Hematopoietic multipotent progenitor cell (in vitro differentiated cells): Measurements from ENCODE around the gene LRTM1. TPM values are rescaled to one million over a fixed set of nuclear protein-coding genes. Genes with fewer than 3 reads are reported as not detected.

Source experiments
- DNase-seq, 3 donors: peaks; one replicate each; pipeline ENCODE4 v3.0.0-alpha.2; 2011 to 2015; ENCODE audit warnings: low read depth in 2 of 3, low spot score in 2 of 3
- total RNA-seq: library from RNA; depleted of rRNA; stranded (reverse); fragments of >200 nt; gene quantifications from one replicate; pipeline ENCODE4 v1.2.3, GENCODE V29; 2012

LRTM1 gene
- total RNA-seq, 1 donor: not detected

DNA sequence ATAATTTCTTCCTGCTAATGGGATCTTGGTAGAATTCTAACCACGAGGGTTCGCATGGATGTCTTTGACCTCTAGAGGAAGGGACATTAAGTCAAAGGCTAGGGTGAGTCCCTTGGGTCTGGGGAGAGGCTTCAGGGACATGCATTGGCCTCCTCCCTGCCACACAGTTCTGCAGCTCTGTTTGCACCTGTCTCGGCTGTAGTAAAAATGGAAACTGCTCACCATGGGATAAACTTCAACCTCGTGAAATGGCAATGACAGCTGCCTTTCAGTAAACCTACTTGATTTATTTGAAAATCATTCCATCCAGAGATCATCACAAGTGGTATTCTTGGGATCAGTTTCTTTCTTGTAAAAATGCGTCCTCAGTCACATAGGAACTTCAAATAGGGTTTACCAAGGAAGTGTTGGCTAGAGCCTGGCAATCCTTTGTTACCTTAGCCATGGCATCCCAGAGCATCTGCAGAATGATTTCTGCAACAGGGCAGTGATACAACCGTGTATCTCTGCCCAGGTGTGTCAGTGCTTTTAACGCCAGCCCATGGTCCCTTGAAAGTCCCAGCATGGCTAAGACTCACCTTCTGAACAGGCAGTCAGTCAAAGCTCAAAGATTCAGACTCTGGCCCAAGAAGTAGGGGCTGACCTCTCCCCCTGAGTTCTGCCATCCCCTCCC, 14.0 kb upstream of the LRTM1 start:
- no peak for DNase-seq

GRCh38 chr3:54940971-54941370, 13.1 kb upstream of the LRTM1 start:
- no peak for DNase-seq

DNA sequence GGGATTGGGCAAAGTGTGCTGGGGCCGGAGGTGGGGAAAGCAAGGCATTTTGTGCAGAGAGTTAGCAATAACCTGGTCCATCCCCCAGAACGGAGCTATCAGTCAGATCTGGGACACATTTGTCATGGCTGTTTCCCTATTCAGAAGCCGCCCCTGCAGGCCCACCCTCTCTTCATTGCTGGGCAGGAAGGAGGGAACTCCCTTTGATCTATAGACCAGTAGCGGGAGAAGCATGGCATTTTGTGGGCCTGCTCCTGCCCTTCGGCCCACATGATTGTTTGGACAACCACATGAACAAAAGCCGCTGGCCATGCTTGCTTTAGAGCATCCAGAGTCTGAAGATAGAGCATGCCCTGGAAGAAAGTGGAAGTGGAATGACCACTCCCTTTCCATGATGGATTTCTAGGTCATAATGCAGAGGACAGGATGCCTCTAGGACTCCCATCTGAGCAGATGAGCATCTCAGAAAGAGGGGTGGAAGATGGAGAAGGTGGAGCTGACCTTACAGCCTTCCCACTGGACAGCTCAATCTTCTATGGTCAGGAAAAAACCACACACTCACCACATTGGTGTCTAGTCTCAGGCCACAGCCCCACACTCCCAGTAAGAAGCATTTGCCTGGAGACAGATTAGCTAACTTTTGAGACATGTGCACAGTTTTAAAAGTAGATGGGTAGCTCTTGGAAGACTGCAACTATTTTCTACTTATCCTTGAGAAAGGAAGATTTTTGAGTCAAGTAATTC, 11.9 kb upstream of the LRTM1 start:
- no peak for DNase-seq

- no peak for DNase-seq
Measured at GRCh38 chr3:54936561-54936960, 8.7 kb upstream of the LRTM1 start.

DNA sequence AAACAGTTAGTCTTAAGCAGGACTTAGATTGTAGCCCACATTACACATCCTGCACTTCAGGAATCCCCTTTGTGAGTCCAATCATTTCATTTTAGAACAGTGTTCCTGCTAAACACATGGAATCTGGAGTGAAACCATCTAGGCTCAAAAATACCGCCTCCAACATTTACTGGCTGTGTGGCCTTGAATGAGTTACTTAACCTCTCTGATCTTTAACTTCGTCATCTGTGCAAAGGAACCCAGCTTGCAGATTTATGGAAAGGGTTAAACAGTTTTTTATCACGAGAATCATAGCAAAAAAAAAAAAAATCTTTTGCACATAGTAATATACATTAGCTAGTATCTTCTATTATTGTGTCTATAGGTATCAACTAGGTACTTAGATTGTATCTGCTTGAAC, 8.0 kb upstream of the LRTM1 start:
- DNase-seq: no peak

GRCh38 chr3:54932606-54933005, 4.7 kb upstream of the LRTM1 start:
- DNase-seq: no peak

- no peak for DNase-seq
Measured at GRCh38 chr3:54931182-54931581, 3.3 kb upstream of the LRTM1 start.

DNA sequence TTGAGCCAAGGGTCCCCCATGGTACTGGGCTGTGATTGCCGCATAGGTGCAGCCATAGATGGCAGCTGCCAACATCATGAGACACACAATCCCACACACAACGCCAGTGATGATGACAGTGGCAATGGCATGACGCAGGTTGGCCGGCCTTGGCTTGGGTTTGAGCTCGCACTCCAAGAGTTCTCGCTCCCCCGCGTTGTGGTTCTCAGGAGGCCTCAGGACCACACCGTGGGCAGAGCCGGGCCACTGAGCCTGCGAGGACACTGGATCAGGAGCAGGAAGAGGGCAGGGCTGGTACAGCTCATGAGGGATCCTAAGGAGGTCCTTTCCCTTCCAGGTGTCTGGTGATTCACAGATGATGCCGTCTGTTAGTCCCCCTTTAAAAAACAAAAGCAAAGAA, 9.3 kb downstream of the LRTM1 start:
- no peak for DNase-seq

DNA sequence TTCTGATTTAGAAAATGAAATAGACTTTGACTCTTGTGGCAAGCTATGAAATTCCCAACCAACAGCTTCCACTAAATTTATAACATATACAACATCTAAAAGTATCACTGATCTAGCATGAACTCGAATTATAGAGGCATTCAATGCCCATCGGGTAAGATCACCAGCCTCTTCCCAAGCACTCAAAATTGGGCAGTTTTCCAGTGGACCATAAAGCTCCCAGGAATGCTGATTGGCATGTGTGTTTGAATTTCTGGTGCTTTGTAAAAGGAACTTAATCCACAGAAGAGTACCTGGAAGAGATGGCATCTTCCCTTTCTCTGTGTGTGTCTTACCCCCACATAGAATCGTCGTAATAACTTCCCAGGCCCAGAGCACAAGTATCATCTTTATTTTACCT, 10.0 kb downstream of the LRTM1 start:
- no peak for DNase-seq

DNA sequence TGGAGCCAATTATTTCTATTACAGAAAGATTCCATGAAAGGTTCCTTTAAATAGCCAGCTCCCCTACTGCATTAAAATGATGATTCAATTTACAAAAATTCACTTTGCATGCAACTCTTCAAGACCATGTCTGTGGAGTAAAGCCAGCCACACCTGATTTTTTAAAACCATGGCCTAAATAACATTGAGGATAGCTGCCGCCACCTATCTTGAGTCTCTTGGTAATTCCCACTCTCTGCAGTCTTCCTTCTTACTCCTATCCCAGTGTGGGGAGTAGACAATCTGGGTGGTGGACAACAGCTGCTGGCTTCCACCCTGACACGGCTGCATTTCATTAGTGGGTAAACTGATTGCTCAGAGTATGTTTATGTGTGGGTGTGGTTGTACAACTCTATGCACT, 10.7 kb downstream of the LRTM1 start:
- DNase-seq: no peak

- no peak for DNase-seq
Measured at GRCh38 chr3:54916732-54917131, 11.1 kb downstream of the LRTM1 start.

DNA sequence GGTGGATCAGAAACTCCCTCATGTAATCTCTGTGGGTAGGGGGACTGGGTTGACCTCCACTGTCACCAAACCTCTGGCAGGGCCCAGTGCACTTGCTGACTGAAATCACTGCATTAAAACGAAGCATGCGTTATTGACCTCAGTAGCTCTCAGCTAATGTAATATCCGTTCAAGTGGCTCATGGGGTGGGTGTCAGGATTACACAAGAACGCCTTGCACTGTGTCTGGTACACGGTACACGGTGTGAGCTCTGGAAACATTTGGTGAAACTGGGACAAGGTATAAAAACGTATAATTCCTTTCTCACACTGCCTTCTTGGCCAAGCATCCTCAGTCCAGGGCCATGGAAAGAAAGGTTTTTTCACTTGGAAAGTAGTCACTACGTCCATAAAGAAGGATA, 11.9 kb downstream of the LRTM1 start:
- DNase-seq: no peak

DNA sequence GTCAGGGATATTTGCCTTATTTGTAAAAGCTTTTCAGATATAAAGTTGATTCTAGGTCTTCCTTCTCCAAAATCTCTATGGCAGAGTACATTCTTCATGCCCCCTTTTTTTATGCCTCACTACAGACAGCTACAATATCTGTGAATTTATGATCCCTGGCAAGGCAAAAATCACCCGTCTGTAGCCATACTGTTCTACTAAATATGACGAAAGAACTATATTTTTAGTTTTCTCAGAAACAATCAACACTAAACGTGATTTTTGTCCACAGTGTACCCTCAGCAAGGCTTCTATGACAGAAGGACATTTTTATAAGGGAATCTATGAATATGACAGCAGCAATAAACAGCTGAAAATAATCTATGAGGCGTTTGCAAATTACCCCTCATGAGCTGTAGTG, 12.7 kb downstream of the LRTM1 start:
- no peak for DNase-seq

DNA sequence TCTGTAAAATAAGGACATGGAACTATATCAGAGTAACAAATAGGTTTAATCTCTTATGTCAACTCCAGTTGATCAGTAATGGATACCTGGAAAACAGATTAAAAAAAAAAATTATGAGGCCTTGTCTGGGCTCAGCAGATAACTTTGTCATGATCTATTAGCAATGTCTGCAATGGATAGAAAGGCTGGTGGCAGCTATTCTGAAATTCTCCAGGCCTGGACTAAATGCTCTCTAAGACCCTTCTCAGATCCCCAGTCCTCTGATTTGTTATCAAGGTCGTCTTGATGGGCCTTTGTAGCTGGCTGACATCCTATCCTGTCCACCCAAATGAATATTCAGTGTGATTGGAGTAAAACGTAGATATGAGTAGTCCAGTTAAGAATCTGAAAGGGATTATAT, 13.7 kb downstream of the LRTM1 start:
- no peak for DNase-seq

DNA sequence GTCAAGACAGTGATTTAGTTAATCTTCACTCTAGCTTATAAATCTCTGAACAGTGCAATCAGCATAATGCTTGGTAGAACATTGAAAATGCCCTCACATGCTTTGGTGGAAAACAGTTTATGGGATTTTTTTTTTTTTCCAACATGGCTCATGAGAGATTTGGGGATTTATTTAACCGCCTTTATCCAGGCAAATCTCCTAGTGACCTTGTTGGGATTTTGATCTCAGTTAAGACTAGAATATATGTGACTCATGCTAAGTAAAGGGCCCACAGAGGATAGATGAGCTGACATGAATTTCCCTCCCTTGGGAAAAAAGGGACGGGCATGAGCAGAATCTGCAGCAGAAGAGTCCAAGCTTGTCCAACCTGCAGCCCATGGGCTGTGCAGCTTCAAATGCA, 18.7 kb downstream of the LRTM1 start:
- no peak for DNase-seq

DNA sequence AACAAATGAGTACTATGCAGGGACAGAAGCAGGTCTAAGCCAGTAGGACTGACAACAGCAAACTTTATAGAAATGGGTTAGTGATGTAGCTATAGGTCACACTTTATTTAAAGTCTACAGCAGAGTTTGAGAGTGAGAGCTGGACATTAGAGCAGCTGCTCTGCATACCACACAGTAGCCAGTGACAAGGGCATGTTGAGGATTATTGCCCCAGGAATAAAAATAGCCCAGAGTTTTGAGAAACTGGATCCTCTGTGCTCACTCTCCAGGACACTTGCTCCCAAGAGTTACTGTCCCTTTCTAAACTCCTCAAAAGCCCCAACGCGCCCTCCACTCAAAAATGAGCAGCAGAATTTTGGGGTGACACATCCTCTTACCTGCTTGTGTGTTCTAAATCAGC, 21.1 kb downstream of the LRTM1 start:
- DNase-seq: no peak

DNA sequence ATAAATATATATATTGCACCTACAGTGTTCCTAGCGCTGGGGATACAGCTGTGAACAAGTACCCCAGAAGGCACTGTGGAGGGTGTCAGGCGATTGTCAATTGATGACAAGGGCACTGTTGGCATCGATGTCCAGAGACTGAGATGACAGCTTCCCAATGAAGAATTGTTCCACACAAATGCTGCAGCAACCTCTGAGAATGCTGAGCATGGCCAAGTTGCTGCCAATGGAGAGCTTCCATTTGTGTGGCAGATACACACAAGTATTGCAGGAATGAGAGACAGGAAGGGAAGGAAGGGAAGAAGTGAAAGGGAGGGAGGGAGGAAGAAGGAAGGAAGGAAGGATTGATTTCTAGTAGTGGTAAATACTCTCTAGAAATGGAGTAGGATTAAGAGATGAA, 21.9 kb downstream of the LRTM1 start:
- no peak for DNase-seq

- no peak for DNase-seq
Measured at GRCh38 chr3:54905261-54905888, 22.5 kb downstream of the LRTM1 start.

DNA sequence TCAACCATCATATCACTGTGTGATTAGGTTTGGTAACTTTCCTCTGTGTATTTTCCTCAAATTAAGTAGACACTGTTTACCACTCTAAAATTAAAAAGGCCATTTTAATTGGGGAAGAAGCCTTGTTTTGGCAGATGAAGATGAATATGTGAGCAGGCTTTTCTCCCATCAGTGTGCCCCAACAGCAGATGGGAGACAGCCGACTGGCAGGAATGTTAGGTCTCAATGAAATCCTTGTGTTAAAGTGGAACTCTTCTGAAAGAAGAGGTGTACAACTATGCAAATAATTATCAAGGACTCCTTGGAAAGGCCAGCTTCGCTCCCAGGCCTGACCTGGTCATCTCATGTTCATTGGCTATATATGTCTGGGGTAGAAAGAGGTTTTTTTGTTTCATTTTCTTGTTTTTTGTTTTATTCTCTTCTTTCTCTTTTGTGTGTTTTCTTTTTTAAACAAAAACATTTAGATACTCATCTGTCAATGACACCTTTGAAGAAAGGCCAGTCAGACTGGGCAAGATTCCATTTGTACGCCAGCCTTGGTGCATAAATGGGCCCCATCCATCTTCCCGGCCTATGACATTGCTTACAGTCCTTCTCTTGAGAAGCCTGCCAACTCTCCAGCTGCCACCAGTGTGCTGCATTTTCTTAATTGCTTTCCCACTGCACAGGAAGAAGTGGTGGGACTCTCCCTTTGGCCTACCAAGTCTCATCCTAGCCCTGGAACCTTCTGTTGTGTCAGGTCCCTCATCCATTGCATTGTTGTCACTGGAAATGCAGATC, 25.8 kb downstream of the LRTM1 start:
- no peak for DNase-seq

DNA sequence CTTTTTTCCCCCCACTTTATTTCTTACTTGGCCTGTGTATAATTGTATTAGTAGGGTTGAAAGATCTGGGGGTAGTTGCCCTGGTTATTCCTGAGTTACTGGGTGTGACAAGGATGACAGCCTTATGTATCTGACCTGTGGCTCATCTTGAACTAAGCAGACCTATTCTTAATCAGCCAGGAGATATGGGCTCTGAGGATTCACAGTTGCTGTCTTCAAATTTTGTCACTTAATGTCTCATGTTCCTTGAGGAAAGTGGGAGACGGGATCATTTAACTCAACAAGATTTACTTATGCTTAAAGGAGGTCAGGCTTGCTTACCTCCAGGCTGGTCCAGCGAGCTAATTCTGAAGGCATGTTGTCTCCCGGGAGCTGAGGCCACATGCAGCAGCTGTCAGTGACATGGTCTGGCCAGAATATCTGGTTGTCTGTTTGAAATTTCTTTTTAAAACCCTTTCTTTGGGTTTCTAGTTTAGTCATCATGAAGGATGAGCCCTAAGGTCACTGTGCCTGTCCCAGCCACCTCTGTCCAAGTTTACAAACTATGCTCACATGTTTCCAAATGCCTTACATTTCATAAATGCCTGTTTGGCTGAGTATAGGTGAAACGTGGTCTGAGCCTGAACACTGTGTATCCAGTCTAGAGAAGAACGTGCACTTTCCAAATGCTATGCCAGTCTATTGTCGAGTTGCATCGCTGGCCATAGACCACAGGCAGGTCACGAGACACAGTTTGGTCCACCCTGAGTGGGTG, 26.8 kb downstream of the LRTM1 start:
- DNase-seq: no peak

DNA sequence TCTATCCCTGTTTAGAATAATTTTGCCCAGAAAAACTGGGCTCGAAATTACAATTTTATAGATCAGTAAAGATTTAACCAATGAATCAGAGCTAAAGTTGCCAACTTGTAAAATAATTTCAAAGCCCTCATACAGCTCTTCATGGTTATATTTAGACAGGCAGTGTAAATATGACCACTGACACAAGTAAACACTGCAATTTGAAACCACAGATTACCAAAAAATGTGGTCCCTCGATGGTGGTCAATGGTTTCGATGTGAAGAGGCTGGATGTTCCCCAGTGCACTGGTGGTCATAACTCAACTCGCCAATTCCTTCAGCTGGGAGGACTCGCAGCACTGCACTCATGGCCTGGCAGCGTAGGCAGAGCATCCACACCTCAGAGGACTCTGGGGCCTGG, 28.6 kb downstream of the LRTM1 start:
- no peak for DNase-seq
